ENCODE measurements around the gene METTL2B.
"Not testable (repeated sequence)": the region's sequence is repeated elsewhere in the genome, so short reads cannot be mapped to it uniquely, and the experiment has no call there.

The METTL2B gene

GRCh38 chr7:128455543-128456254 lies 20.8 kb upstream of the METTL2B start, which contains the start of gene HILPDA:
HILPDA (plus strand) TSS chr7:128455878; CDS start chr7:128457269, 1,391 bp downstream.
- peak; percentile 97 for DNase-seq

GRCh38 chr7:128456255-128456725 lies 20.3 kb upstream of the METTL2B start:
- peak; percentile 20 for DNase-seq

DNA sequence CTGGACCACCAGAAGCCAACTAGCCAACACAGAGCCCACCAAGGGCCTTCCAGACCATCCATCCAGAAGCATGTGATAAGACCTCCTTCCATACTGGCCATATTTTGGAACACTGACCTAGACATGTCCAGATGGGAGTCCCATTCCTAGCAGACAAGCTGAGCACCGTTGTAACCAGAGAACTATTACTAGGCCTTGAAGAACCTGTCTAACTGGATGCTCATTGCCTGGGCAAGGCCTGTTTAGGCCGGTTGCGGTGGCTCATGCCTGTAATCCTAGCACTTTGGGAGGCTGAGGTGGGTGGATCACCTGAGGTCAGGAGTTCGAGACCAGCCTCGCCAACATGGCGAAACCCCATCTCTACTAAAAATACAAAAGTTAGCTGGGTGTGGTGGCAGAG lies 19.2 kb upstream of the METTL2B start:
- DNase-seq: not testable (repeated sequence)

GRCh38 chr7:128458956-128459355 lies 17.6 kb upstream of the METTL2B start:
- DNase-seq: no peak

DNA sequence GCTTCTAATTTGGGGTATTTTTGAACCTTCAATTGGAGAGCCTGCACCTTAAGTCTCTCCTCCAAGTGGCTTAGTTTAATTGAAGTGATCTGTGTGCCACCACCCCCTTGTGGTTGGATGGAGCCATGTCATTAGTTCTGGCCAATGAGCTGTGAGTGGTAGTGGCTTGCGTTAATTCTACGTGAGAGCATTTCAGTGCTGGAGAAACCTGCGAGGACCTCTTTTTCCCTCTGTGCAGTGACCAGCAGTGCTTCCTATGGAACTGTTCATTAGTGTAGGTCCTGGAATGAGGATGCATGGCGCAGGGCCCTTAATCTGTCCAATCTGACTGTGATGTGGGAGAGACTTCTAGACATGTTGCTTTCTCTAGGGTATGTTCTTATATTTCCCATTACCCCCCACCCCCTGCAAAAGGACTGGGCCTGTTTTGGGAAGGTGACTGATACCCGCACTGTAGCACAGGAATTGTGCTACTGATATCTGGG lies 17.1 kb upstream of the METTL2B start:
- peak; percentile 91 for DNase-seq

GRCh38 chr7:128462460-128462859 lies 14.1 kb upstream of the METTL2B start:
- DNase-seq: no peak

- DNase-seq: not testable (repeated sequence)
Measured at GRCh38 chr7:128463345-128463744, 13.2 kb upstream of the METTL2B start.

GRCh38 chr7:128463933-128464332 lies 12.6 kb upstream of the METTL2B start:
- DNase-seq: not testable (repeated sequence)

GRCh38 chr7:128466871-128467270 lies 9.7 kb upstream of the METTL2B start:
- DNase-seq: not testable (repeated sequence)

DNA sequence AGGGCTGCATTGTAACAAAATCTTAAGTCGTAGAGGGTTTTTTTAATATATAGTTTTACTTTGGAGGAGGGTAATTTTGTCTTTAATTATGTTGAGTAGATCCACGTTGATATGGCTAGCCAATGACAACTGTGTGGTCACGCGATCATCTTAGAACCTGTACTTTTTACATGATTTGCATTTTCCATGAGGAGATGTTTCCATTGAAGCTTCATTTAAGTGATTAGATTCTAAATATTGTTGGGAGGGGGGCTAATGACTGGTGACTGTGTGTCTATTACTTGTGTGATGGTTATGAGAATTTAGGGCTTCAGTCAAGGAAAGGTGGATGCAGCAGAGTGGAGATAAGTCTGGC lies 765 bp downstream of the METTL2B start:
- DNase-seq: not testable (repeated sequence)

GRCh38 chr7:128479082-128479481 lies 2.5 kb downstream of the METTL2B start:
- not testable (repeated sequence) for DNase-seq

DNA sequence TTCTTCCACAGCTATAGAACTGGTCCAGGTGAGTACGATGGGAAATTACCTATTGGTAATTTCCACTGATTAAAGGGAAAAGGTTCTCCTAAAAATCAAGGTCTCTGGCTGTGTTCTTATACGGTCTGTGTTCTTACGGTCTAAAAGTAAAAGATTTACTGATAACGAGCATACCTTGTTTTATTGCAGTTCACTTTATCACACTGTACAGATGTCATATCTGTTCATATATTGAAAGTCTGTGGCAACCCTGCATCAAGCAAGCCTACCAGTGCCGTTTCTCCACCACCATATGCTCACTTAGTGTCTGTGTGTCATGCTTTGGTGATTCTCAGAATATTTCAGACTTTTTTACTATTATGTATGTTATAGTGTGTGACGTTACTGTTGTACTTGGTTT lies 11.6 kb downstream of the METTL2B start:
- DNase-seq: not testable (repeated sequence)

DNA sequence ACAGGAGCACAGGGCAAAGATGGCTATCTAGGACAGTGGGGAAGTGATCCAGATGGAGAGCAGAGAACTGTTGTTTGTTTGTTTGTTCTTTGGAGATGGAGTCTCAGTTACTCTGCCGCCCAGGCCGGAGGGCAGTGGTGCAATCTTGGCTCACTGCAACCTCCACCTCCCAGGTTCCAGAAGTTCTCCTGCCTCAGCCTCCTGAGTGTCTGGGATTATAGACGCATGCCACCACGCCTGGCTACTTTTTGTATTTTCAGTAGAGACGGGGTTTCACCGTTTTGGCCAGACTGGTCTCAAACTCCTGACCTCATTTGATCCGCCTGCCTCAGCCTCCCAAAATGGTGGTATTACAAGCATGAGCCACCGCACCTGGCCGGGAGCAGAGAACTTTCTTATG lies 20.9 kb downstream of the METTL2B start:
- DNase-seq: no peak

DNA sequence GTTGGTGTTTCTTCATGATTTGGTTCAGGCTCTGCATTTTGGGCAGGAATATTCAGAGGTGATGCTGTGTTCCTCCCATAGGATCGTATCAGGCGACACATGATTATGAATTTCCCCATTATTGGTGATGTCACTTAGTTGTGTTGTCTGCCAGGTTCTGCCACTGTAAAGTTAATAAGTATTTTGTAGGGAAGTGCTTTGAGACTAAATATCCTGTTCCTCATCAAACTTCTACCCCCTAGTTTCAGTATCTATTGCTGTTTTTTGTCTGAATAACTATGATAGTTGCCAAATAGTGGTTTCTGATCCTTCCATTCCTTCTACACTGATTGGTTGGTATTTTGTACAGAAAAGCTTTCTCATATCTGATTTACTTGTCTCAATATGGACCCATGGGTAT lies 28.9 kb downstream of the METTL2B start:
- not testable (repeated sequence) for DNase-seq

- not testable (repeated sequence) for DNase-seq
Measured at GRCh38 chr7:128506819-128507218, 30.3 kb downstream of the METTL2B start.

- DNase-seq: not testable (repeated sequence)
Measured at GRCh38 chr7:128507321-128507993, 30.9 kb downstream of the METTL2B start.

DNA sequence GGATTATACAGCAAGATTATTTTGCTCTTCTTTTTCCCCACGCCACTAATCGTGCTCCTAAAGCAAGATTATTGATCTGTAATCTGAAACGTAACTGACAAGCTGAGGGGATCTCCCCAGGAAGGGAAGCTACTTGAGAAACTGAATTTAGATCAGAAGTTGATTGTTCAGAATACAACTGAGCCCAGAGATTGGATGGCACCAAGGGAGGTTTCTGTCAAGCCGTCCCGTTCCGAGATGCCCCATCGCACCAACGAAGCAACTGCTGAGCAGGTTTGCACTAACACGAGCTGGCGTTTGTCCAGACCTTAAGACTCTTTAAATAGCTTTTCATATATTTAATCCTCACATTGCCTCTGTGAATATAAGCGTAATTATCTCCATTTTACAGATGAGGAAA lies 35.1 kb downstream of the METTL2B start:
- not testable (repeated sequence) for DNase-seq

- not testable (repeated sequence) for DNase-seq
Measured at GRCh38 chr7:128515232-128515631, 38.7 kb downstream of the METTL2B start.

- DNase-seq: not testable (repeated sequence)
Measured at GRCh38 chr7:128517023-128517422, 40.5 kb downstream of the METTL2B start.

DNA sequence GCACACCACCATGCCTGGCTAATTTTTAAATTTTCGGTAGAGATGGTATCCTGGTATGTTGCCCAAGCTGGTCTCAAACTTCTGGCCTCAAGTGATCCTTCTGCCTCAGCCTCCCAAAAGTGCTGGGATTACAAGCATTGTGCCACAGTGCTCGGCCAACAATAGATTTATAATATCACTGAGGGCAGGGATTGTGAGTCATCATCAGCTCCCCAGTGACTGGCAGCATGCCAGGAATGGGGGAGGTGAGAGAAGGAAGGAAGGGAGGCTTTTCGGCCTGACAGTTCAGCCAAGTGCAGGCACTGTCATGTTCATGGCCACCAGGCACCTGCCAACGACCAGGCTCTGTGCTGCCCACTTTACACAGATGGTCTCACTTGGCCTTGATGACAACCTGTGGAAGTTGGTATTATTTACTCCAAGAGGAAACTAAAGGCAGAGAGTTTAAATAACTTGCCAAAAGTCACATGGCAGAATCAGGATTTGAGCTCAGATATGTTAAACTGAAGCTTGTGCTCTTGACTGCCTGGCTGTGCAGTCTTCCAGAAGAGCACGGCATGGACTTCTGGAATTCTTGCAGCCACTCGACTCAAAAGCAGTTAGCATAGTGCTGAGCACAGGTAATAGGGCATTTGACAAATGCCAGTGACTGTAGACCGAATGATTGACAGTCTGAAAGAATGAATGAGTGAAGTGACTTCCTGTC lies 46.8 kb downstream of the METTL2B start:
- peak; percentile 95 for DNase-seq

GRCh38 chr7:128523932-128524524 lies 47.5 kb downstream of the METTL2B start:
- DNase-seq: not testable (repeated sequence)

DNA sequence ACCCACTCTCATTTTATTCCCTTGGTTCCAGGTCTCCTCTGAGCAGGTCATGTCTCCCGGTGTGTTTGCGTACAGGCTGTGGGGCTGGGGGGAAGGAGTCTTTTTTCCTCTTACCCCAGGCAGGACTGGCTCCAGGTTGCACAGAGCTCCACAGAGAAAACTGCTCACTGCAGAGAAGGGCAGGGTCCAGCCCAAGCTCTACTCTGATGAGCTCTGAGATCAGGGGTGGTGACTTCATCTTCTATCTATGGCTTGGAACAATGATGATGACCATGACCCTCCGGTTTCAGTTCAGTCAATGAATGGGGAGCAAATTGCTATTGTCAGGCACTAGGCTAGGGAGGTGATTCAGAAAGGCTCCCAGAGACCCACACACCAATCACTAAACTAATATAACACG lies 49.0 kb downstream of the METTL2B start:
- not testable (repeated sequence) for DNase-seq

GRCh38 chr7:128526062-128526466 lies 49.5 kb downstream of the METTL2B start:
- peak; percentile 39 for DNase-seq

Measured in hematopoietic multipotent progenitor cell treated with erythropoietin and hydrocortisone succinate and interleukin-3 and kit ligand, for 4 days (in vitro differentiated cells).